ENCODE data around the gene TNPO2. TPM values are rescaled to one million over a fixed set of nuclear protein-coding genes. Genes with fewer than 3 reads are reported as not detected.

The TNPO2 gene
- total and polyA plus RNA-seq, 2 of the 13 experiments (the other 11 are each of a cell fraction or from before 2014, with no cell fraction given), result 31.7 to 61.0 TPM

GRCh38 chr19:12681074-12681987, 42.4 kb downstream of the TNPO2 start, which contains the start of gene DHPS (continued):
- TF ChIP-seq, protein P1, sequence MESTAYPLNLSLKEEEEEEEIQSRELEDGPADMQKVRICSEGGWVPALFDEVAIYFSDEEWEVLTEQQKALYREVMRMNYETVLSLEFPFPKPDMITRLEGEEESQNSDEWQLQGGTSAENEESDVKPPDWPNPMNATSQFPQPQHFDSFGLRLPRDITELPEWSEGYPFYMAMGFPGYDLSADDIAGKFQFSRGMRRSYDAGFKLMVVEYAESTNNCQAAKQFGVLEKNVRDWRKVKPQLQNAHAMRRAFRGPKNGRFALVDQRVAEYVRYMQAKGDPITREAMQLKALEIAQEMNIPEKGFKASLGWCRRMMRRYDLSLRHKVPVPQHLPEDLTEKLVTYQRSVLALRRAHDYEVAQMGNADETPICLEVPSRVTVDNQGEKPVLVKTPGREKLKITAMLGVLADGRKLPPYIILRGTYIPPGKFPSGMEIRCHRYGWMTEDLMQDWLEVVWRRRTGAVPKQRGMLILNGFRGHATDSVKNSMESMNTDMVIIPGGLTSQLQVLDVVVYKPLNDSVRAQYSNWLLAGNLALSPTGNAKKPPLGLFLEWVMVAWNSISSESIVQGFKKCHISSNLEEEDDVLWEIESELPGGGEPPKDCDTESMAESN (CRISPR knock-in tag; conservative IDR thresholded peaks at IDR 0.05), result peak; percentile 72
- peak; percentile 84 for TF ChIP-seq RNF2 (conservative IDR thresholded peaks at IDR 0.05; ENCODE audit: low read depth)
- TF ChIP-seq DDIT3 (CRISPR knock-in tag; IDR thresholded peaks at IDR 0.05), result no peak
- peak; percentile 60 for TF ChIP-seq ZNF143 (CRISPR knock-in tag; IDR thresholded peaks at IDR 0.05)
- 0 out of 2 replicates have a peak, but pooled peaks have one; percentile 45 for TF ChIP-seq NFKBIZ (CRISPR knock-in tag; IDR thresholded peaks at IDR 0.05)
- TF ChIP-seq ZNF430 (CRISPR knock-in tag; IDR thresholded peaks at IDR 0.05), result 0 out of 2 replicates have a peak, but pooled peaks have one; percentile 56
- TF ChIP-seq CHD4 (IDR thresholded peaks at IDR 0.05; ENCODE audit: borderline replicate concordance, low read length), result no peak
- TF ChIP-seq KDM2A (CRISPR knock-in tag; IDR thresholded peaks at IDR 0.05; ENCODE audit: borderline replicate concordance, low read depth), result peak; percentile 97
- 0 out of 4 replicates have a peak, but pooled peaks of 1 of the 2 experiments have one; percentile 11 for TF ChIP-seq KLF16 (CRISPR knock-in tag; IDR thresholded peaks at IDR 0.05)
- TF ChIP-seq NCOA2 (CRISPR knock-in tag; IDR thresholded peaks at IDR 0.05), result 0 out of 2 replicates have a peak, but pooled peaks have one; percentile 11
- TF ChIP-seq, protein P2, sequence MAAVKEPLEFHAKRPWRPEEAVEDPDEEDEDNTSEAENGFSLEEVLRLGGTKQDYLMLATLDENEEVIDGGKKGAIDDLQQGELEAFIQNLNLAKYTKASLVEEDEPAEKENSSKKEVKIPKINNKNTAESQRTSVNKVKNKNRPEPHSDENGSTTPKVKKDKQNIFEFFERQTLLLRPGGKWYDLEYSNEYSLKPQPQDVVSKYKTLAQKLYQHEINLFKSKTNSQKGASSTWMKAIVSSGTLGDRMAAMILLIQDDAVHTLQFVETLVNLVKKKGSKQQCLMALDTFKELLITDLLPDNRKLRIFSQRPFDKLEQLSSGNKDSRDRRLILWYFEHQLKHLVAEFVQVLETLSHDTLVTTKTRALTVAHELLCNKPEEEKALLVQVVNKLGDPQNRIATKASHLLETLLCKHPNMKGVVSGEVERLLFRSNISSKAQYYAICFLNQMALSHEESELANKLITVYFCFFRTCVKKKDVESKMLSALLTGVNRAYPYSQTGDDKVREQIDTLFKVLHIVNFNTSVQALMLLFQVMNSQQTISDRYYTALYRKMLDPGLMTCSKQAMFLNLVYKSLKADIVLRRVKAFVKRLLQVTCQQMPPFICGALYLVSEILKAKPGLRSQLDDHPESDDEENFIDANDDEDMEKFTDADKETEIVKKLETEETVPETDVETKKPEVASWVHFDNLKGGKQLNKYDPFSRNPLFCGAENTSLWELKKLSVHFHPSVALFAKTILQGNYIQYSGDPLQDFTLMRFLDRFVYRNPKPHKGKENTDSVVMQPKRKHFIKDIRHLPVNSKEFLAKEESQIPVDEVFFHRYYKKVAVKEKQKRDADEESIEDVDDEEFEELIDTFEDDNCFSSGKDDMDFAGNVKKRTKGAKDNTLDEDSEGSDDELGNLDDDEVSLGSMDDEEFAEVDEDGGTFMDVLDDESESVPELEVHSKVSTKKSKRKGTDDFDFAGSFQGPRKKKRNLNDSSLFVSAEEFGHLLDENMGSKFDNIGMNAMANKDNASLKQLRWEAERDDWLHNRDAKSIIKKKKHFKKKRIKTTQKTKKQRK (IDR thresholded peaks at IDR 0.05; ENCODE audit: low read length), result no peak
- TF ChIP-seq SETDB1 (CRISPR knock-in tag; IDR thresholded peaks at IDR 0.05; ENCODE audit: borderline replicate concordance), result no peak
- TF ChIP-seq POGZ (CRISPR knock-in tag; IDR thresholded peaks at IDR 0.05), result peak; percentile 42
- TF ChIP-seq PAX8 (CRISPR knock-in tag; IDR thresholded peaks at IDR 0.05; ENCODE audit: borderline replicate concordance), result no peak
- TF ChIP-seq, protein P3, sequence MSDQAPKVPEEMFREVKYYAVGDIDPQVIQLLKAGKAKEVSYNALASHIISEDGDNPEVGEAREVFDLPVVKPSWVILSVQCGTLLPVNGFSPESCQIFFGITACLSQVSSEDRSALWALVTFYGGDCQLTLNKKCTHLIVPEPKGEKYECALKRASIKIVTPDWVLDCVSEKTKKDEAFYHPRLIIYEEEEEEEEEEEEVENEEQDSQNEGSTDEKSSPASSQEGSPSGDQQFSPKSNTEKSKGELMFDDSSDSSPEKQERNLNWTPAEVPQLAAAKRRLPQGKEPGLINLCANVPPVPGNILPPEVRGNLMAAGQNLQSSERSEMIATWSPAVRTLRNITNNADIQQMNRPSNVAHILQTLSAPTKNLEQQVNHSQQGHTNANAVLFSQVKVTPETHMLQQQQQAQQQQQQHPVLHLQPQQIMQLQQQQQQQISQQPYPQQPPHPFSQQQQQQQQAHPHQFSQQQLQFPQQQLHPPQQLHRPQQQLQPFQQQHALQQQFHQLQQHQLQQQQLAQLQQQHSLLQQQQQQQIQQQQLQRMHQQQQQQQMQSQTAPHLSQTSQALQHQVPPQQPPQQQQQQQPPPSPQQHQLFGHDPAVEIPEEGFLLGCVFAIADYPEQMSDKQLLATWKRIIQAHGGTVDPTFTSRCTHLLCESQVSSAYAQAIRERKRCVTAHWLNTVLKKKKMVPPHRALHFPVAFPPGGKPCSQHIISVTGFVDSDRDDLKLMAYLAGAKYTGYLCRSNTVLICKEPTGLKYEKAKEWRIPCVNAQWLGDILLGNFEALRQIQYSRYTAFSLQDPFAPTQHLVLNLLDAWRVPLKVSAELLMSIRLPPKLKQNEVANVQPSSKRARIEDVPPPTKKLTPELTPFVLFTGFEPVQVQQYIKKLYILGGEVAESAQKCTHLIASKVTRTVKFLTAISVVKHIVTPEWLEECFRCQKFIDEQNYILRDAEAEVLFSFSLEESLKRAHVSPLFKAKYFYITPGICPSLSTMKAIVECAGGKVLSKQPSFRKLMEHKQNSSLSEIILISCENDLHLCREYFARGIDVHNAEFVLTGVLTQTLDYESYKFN (CRISPR knock-in tag; conservative IDR thresholded peaks at IDR 0.05), result peak; percentile 59
- peak; percentile 50; the same call in 1 of the 2 replicates for TF ChIP-seq HDAC2 (CRISPR knock-in tag; IDR thresholded peaks at IDR 0.05)
- TF ChIP-seq RORA (CRISPR knock-in tag; IDR thresholded peaks at IDR 0.05), result 0 out of 2 replicates have a peak, but pooled peaks have one; percentile 21
- TF ChIP-seq, protein P4, sequence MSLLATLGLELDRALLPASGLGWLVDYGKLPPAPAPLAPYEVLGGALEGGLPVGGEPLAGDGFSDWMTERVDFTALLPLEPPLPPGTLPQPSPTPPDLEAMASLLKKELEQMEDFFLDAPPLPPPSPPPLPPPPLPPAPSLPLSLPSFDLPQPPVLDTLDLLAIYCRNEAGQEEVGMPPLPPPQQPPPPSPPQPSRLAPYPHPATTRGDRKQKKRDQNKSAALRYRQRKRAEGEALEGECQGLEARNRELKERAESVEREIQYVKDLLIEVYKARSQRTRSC (CRISPR knock-in tag; IDR thresholded peaks at IDR 0.05; ENCODE audit: low read depth), result no peak
